HG02623 (cell line): ENCODE measurements around the gene RIOK1.
"Not testable (repeated sequence)": the region's sequence is repeated elsewhere in the genome, so short reads cannot be mapped to it uniquely, and the experiment has no call there.

ENCODE experiments used
- ATAC-seq: cut with Tn5 transposase; IDR thresholded peaks from one replicate; pipeline ENCODE4 v1.9.1; 2021; ENCODE audit warnings: moderate library complexity; ENCODE audit not compliant: unreplicated experiment

RIOK1 gene

GRCh38 chr6:7389451-7390225, at the start of gene RIOK1, which contains the start of gene CAGE1:
Gene RIOK1 (plus strand): TSS chr6:7389808. CDS start chr6:7390003, 195 bp downstream.
Gene CAGE1 (minus strand): TSS chr6:7389742. CDS start chr6:7387173, 2,569 bp downstream.
- ATAC-seq = peak; percentile 97

DNA sequence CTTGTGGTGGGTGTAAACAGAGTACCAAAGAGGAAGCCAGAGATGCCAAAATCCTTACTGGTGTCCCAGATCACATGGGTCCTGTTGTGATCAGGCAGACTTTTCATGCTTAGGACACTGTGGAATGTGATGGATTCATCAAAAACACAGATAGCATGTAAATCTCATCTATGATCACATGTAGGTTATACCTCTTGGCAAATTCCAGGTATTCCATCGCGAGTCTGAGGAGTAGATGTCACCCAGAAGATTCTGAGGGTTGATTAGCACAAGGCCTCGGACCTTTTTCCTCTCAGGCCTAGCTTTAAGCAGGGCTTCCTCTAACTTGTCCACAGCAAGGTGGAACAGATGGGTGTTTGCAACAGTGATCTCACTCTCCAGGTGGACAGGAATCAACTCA, 48.3 kb upstream of the RIOK1 start:
- ATAC-seq = no peak

DNA sequence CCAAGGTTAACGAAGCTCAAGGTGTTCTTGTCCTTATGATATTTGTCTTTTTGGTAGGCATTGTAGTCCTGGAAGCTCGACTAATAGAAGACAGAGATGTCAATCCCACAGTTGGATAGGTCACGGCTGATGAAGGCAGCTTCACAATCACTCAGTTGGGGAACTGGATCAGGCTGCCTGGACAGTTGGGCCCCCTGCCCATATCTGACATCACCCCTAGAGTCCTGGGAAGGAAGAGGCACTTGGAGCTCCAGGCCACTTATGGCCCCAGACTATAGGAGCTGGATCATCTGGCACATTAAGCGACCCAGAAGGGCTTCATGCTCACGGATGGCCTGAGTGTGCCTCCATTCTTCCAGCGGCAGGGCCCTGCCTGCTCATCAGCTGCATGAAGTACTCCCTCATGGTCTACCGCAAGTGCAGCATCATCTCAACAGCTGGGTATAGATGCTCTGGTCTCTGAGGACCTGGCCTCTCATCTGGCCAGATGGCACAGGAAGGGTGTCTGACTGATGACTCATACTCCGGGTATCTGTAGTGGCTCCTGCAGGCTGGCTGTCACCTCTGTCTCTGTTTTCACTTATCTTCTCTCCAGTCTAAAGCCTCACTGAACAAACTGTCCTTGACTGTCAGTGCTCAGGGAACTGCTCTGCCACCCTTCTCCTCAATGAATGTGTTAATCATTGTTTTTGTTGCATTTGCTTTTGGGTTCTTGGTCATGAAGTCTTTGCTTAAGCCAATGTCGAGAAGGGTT, 47.4 kb upstream of the RIOK1 start:
- ATAC-seq = no peak

GRCh38 chr6:7343546-7344475, 45.8 kb upstream of the RIOK1 start:
- no peak for ATAC-seq

DNA sequence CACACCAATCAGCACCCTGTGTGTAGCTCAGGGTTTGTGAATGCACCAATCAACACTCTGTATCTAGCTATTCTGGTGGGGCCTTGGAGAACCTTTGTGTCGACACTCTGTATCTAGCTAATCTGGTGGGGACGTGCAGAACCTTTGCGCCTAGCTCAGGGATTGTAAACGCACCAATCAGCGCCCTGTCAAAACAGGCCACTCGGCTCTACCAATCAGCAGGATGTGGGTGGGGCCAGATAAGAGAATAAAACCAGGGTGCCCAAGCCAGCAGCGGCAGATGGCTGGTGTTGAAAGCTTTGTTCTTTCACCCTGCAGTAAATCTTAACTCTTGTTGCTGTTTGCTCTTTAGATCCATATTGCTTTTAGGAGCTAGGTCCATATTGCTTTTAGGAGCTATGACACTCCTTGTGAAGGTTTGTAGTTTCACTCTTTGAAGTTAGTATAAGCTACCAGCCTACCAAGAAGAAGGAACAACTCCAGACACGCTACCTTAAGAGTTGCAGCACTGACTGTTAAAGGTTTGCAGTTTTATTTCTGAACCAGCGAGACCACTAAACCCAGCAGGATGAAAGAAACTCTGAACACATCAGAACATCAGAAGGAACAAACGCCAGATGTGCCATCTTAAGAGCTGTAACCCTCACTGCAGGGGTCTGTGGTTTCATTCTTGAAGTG, 44.7 kb upstream of the RIOK1 start:
- ATAC-seq = not testable (repeated sequence)

DNA sequence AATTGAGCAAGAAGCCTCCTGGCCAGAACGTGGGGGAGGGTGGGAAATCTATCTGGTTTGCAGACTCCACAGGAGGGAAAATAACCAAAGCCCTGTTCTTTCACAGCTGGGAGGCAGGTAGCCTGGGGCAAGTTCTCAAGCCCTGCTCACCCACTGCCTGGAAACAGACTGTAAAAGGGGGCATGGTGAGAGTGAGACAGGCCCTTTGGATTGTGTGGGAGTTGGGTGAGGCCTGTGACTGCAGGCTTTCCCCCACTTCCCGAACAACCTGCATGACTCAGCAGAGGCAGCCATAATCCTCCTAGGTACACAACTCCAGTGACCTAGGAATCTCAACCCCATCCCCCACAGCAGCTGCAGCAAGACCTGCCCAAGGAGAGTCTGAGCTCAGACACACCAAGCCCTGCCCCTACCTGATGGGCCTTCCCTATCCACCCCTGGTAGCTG, 42.0 kb upstream of the RIOK1 start:
- ATAC-seq = not testable (repeated sequence)

- ATAC-seq = not testable (repeated sequence)
Observed at GRCh38 chr6:7350591-7350990, 39.0 kb upstream of the RIOK1 start.

DNA sequence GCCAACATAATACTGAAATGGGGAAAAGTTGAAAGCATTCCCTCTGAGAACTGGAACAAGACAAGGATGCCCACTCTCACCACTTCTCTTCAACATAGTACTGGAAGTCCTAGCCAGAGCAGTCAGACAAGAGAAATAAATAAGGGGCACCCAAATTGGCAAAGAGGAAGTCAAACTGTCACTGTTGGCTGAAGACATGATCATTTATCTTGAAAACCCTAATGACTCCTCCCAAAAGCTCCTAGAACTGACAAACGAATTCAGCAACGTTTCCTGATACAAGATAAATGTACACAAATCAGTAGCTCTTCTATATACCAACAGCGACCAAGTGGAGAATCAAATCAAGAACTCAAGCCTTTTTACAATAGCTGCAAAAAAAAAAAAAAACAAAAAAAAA, 37.7 kb upstream of the RIOK1 start:
- not testable (repeated sequence) for ATAC-seq

- ATAC-seq = no peak
Observed at GRCh38 chr6:7367408-7367807, 22.2 kb upstream of the RIOK1 start.

DNA sequence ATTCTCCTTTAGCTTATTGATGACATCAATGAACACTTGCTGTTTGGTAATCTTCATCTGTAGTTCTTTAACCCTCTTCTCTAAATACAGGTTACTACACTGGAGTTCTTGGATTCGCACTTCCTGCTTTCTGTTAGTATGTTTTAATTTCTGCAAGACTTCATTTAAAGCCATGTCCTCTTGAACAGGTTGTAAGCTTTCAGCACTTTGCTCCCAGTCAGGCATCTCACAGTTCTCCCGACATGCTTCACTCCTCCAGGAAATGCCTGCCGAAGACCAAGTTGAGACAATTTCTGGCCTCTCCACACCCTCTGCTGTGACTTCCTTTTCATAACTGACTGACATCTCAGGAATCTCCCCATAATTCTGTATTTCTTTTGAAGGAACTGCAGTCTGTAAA, 15.9 kb upstream of the RIOK1 start:
- no peak for ATAC-seq

GRCh38 chr6:7377961-7378360, 11.6 kb upstream of the RIOK1 start:
- ATAC-seq = no peak

GRCh38 chr6:7378740-7379139, 10.9 kb upstream of the RIOK1 start:
- no peak for ATAC-seq

DNA sequence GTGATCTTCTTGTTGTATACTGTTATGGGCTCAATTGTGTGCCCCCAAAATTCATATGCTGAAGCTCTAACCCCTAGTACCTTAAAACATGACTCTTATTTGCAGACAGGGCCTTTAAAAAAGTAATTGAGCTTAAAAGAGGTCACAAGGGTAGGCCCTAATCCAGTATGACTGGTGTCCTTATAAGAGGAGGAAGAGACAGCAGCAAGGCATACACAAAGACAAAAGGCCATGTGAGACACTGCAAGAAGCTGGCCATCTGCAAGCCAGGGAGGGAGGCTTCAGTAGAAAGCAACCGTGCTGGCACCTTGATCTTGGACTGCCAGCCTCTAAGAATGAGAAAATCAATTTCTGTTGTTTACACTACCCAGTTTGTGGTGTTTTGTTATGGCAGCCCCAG, 8.5 kb upstream of the RIOK1 start:
- ATAC-seq = no peak

DNA sequence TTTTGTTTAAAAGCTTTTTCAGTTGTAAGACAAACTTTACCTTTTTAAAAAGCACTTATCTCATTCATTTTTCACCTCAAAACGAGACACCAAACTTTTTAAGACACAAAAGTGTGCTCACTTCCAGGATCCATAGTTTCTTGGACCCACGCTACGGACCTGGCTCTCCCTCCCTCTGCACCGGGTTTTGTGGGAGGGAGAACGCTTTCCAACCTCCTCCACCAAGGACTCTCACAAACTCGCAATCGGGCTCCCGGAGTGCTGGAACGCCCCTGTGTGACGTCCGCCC, 502 bp upstream of the RIOK1 start:
- no peak for ATAC-seq

DNA sequence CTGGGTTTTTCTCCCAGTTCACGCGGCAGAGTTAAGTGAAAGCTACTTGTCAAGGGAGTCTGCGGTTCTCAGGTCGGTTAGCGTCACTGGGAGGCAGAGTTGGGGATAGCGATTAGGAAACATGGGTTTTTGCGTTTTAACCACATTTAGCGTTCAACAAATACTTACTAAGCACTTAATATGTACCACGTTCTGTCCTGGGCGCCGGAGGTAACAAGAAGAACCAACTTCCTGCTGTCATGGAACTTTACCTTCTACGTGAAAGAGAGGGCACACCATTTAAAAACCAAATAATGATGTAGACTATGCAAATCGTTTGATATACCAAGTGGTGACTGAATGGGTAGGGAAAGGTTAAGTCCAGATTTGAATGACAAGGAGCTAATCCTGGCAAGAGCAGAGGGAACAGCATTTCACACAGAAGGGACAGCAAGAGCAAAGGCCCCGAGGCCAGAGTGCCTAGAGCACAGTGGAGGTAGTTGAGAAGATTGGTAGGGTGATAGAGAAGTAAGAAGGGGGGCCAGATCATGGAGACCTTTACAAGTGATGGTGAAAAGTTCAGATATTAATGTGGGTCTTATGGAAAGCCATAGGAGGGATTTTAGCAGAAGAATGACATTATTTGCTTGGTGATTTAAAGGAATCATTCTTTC, 744 bp downstream of the RIOK1 start:
- ATAC-seq = peak; percentile 4

GRCh38 chr6:7391151-7391550, 1.5 kb downstream of the RIOK1 start:
- ATAC-seq = no peak

- no peak for ATAC-seq
Observed at GRCh38 chr6:7392402-7392801, 2.8 kb downstream of the RIOK1 start.

- ATAC-seq = no peak
Observed at GRCh38 chr6:7401075-7401474, 11.5 kb downstream of the RIOK1 start.

DNA sequence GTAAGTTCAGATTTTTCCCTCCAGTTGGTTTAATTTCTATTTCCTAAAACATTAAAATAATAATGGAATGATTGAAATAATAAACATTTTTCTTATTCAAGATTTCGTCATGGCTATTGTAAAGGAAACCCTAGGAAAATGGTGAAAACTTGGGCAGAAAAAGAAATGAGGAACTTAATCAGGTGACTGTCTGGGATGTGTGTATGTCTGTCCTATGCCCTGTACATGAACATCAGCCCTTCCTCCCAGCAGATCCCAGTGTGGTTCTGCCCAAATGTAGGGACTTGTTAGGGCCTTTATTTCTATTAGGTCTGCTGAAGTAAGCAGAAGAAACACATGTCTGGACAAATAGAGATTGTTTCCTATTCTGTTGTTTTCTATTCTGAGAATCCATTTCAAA, 13.1 kb downstream of the RIOK1 start:
- ATAC-seq = no peak

DNA sequence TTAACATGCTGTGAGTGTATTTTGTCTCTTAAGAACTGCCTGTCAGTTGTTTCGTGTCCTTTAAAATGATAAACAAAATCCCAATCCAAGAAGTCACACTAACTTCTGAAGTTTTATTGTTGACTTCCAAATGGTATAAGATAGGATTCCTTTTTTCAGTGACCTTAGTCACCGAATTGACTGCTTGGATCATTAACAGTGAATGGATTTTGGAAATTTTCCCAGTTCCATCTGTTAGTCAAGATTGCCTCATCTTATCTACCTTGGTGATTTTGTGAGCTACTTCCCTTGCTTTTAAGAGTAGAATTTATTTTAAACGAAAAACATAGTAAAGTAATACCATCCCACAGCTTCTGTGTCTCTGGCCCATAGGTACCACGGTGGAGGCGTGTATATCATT, 14.9 kb downstream of the RIOK1 start:
- ATAC-seq = no peak
